ENCODE measurements around the gene PIM2. TPM values are rescaled to one million over a fixed set of nuclear protein-coding genes. Genes with fewer than 3 reads are reported as not detected.

PIM2 gene
- total and polyA plus RNA-seq, 2 experiments from 2014 or later, result 11.5 to 16.8 TPM

DNA sequence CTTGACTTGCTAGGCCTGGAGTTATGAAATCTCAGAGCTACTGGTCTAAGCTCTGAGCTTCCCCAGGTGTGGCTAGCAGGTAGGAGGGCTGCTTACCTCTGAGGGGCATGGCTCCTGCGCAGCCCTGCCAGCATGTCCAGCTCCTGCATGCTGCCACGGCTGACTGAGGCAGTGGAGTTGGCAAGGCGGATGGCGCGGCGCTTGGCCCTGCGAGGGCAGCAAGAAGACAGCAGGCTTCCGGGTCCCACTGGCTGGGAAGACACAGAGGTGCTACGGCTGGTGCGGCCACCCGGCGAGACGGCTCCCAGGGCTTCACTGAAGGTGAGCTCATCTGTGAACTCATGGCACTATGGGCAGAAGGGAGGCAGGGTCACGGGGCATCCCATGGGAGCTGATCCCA is 47.1 kb upstream of the PIM2 start:
- H3K79me2 ChIP-seq, result no peaks in the 10 kb centered on the region
- no peak overlapping the region for H3K27ac ChIP-seq
- no peaks in the 10 kb centered on the region for H3K9me3 ChIP-seq (ENCODE audit: low read depth)
- H4K20me1 ChIP-seq (ENCODE audit: insufficient read depth, poor library complexity, severe bottlenecking), result no peaks in the 10 kb centered on the region
- H3K4me2 ChIP-seq, result no peak overlapping the region
- H3K36me3 ChIP-seq (replicated peaks; ENCODE audit: insufficient read depth, low read depth), result no peaks in the 10 kb centered on the region
- H2AFZ ChIP-seq, result no peak overlapping the region
- WGBS (ENCODE audit: low lambda C conversion rate, missing lambda C conversion rate), result 91% methylated on average over 14 of the region's 14 CpGs
- H3K9me2 ChIP-seq (replicated peaks; ENCODE audit: insufficient read depth), result no peaks in the 10 kb centered on the region
- no peak for TF ChIP-seq EZH2 (IDR thresholded peaks at IDR 0.05; ENCODE audit: borderline replicate concordance)
- no peak for TF ChIP-seq EZH2phosphoT487 (IDR thresholded peaks at IDR 0.05; ENCODE audit: low read depth, severe bottlenecking, unreplicated experiment)
- TF ChIP-seq, protein P1, sequence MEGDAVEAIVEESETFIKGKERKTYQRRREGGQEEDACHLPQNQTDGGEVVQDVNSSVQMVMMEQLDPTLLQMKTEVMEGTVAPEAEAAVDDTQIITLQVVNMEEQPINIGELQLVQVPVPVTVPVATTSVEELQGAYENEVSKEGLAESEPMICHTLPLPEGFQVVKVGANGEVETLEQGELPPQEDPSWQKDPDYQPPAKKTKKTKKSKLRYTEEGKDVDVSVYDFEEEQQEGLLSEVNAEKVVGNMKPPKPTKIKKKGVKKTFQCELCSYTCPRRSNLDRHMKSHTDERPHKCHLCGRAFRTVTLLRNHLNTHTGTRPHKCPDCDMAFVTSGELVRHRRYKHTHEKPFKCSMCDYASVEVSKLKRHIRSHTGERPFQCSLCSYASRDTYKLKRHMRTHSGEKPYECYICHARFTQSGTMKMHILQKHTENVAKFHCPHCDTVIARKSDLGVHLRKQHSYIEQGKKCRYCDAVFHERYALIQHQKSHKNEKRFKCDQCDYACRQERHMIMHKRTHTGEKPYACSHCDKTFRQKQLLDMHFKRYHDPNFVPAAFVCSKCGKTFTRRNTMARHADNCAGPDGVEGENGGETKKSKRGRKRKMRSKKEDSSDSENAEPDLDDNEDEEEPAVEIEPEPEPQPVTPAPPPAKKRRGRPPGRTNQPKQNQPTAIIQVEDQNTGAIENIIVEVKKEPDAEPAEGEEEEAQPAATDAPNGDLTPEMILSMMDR (IDR thresholded peaks at IDR 0.05; ENCODE audit: poor library complexity), result no peak
- no peak overlapping the region for H3K4me3 ChIP-seq
- peaks cover 3% of the 10 kb centered on the region for H3K4me1 ChIP-seq (ENCODE audit: insufficient read depth)
- no peak for DNase-seq (ENCODE audit: low spot score)
- no peaks in the 10 kb centered on the region for H3K27me3 ChIP-seq

DNA sequence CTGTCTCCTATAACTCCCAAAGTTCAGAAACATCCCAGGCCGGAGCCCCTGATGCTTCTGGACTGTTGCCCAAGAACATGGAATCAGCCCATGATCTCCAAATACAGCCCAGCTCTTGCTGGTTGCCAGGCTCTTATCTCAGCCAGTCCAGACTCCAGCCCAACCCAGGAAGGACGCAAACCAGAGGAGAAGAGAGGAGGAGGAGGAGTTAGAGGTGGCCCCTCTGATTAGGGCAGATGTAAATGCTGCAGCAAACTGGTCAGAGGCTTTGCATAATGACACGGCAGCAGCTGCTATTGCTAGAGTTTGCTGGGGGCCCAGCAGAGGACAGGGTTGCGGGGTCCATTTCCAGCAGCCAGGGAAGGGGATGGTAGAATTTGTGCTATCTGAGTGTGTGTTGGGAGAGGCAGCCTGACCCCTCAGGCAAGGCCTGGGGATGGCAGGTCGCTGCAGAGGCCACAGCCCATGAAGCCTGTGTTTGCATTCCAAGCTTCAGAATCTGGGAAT is 42.8 kb upstream of the PIM2 start:
- Histone ChIP-seq H3K9me3 (ENCODE audit: low read depth) (no peaks in the 10 kb centered on the region), H3K9me2 (replicated peaks; ENCODE audit: insufficient read depth) (no peaks in the 10 kb centered on the region), H3K4me3 (no peak overlapping the region), H3K79me2 (peaks cover 5% of the 10 kb centered on the region), H3K27ac (peak overlapping the region; percentile 81), H4K20me1 (ENCODE audit: insufficient read depth, poor library complexity, severe bottlenecking) (peaks cover 5% of the 10 kb centered on the region), H3K4me1 (ENCODE audit: insufficient read depth) (peaks cover 9% of the 10 kb centered on the region), H3K27me3 (no peaks in the 10 kb centered on the region), H2AFZ (no peak overlapping the region), H3K36me3 (replicated peaks; ENCODE audit: insufficient read depth, low read depth) (no peaks in the 10 kb centered on the region), H3K4me2 (peak overlapping the region; percentile 57)
- 35% methylated on average over 5 of the region's 5 CpGs for WGBS (ENCODE audit: low lambda C conversion rate, missing lambda C conversion rate)
- TF ChIP-seq EZH2 (IDR thresholded peaks at IDR 0.05; ENCODE audit: borderline replicate concordance), result no peak
- TF ChIP-seq, protein P1 (IDR thresholded peaks at IDR 0.05; ENCODE audit: poor library complexity), result no peak
- peak; percentile 63 for DNase-seq (ENCODE audit: low spot score)

- H3K79me2 ChIP-seq, result peaks cover 19% of the 10 kb centered on the region
- peaks cover 14% of the 10 kb centered on the region for H4K20me1 ChIP-seq (ENCODE audit: insufficient read depth, poor library complexity, severe bottlenecking)
- no peak overlapping the region for H3K4me3 ChIP-seq
- no peaks in the 10 kb centered on the region for H3K27me3 ChIP-seq
- no peaks in the 10 kb centered on the region for H3K9me2 ChIP-seq (replicated peaks; ENCODE audit: insufficient read depth)
- no peak overlapping the region for H3K4me2 ChIP-seq
- TF ChIP-seq, protein P1 (IDR thresholded peaks at IDR 0.05; ENCODE audit: poor library complexity), result no peak
- TF ChIP-seq EZH2 (IDR thresholded peaks at IDR 0.05; ENCODE audit: borderline replicate concordance) (no peak), EZH2phosphoT487 (IDR thresholded peaks at IDR 0.05; ENCODE audit: low read depth, severe bottlenecking, unreplicated experiment) (no peak)
- peaks cover 9% of the 10 kb centered on the region for H3K4me1 ChIP-seq (ENCODE audit: insufficient read depth)
- H3K27ac ChIP-seq, result no peak overlapping the region
- no peak for DNase-seq (ENCODE audit: low spot score)
- no peaks in the 10 kb centered on the region for H3K9me3 ChIP-seq (ENCODE audit: low read depth)
- WGBS (ENCODE audit: low lambda C conversion rate, missing lambda C conversion rate), result 89% methylated on average over 2 of the region's 2 CpGs
- no peak overlapping the region for H2AFZ ChIP-seq
- H3K36me3 ChIP-seq (replicated peaks; ENCODE audit: insufficient read depth, low read depth), result no peaks in the 10 kb centered on the region
Measured at GRCh38 chrX:48960291-48960690, 41.5 kb upstream of the PIM2 start.

Data from hepatocyte (in vitro differentiated cells).